GM10266 (cell line): ENCODE measurements around the gene CSNK2B.
A peak's percentile ranks its signal among the peaks of the same experiment; 100 is the strongest.

Source experiments
- DNase-seq: peaks from one replicate; pipeline ENCODE4 v3.0.0; 2012; ENCODE audit errors: extremely low spot score
- CTCF ChIP-seq: IDR thresholded peaks from 2 replicates; pipeline ENCODE4 v1.5.1; 2012; ENCODE audit warnings: mild to moderate bottlenecking, low read depth; ENCODE audit not compliant: control insufficient read depth, insufficient read depth; ENCODE audit errors: missing control alignments

CSNK2B gene

GRCh38 chr6:31663126-31663960 lies 2.5 kb upstream of the CSNK2B start:
- DNase-seq: no peak
- no peak for TF ChIP-seq CTCF

- no peak for DNase-seq
- no peak for TF ChIP-seq CTCF
Observed at GRCh38 chr6:31663961-31664789, 1.7 kb upstream of the CSNK2B start.

GRCh38 chr6:31664790-31665500 lies 935 bp upstream of the CSNK2B start, which contains the start of gene GPANK1:
Gene GPANK1, minus strand, starts transcription at chr6:31664997. Its CDS starts 519 bp downstream, at chr6:31664478.
- DNase-seq: peak; percentile 83
- TF ChIP-seq CTCF: no peak

- TF ChIP-seq CTCF: no peak
- DNase-seq: no peak
Observed at GRCh38 chr6:31666337-31666965, 571 bp downstream of the CSNK2B start.

GRCh38 chr6:31669676-31670075 lies 3.8 kb downstream of the CSNK2B start, which contains the start of gene LY6G5B:
Gene LY6G5B, plus strand, starts transcription at chr6:31669976. Its CDS starts 975 bp downstream, at chr6:31670951.
- no peak for DNase-seq
- TF ChIP-seq CTCF: no peak

- TF ChIP-seq CTCF: no peak
- DNase-seq: no peak
Observed at GRCh38 chr6:31676322-31676903, 10.5 kb downstream of the CSNK2B start.
